Anterior cingulate cortex (tissue), 58 donors: ENCODE data around the gene CCDC8.
"Not testable (repeated sequence)": the region's sequence is repeated elsewhere in the genome, so short reads cannot be mapped to it uniquely, and the experiment has no call there.

Experiments
- DNase-seq, 58 donors: peaks; one replicate each; lab custom pipeline; 2025; lab: John Stamatoyannopoulos, UW

Gene CCDC8

GRCh38 chr19:46406976-46407375, 6.4 kb downstream of the CCDC8 start:
- DNase-seq = no peak

GRCh38 chr19:46404753-46405468, 8.5 kb downstream of the CCDC8 start:
- DNase-seq = no peak

- DNase-seq = peak in 8 of 58 donors; percentile 14 to 45 (median 28)
These were observed 9.2 kb downstream of the CCDC8 start for GRCh38 chr19:46404055-46404752.

- DNase-seq = no peak
These were observed 10.6 kb downstream of the CCDC8 start for GRCh38 chr19:46402725-46403124.

- DNase-seq = not testable (repeated sequence)
These were observed 15.4 kb downstream of the CCDC8 start for GRCh38 chr19:46397801-46398479.

- no peak for DNase-seq
These were observed 19.0 kb downstream of the CCDC8 start for GRCh38 chr19:46394402-46394797.

GRCh38 chr19:46393456-46394401, 19.6 kb downstream of the CCDC8 start:
- no peak for DNase-seq

GRCh38 chr19:46392837-46393236, 20.5 kb downstream of the CCDC8 start:
- peak in 1 of 58 donors; percentile 20 for DNase-seq

GRCh38 chr19:46392252-46392801, 21.0 kb downstream of the CCDC8 start:
- DNase-seq = peak in 8 of 58 donors; percentile 13 to 51 (median 22)

GRCh38 chr19:46391296-46392251, 21.8 kb downstream of the CCDC8 start:
- DNase-seq = no peak

GRCh38 chr19:46390866-46391265, 22.5 kb downstream of the CCDC8 start:
- no peak for DNase-seq

GRCh38 chr19:46390121-46390858, 23.1 kb downstream of the CCDC8 start:
- no peak for DNase-seq

GRCh38 chr19:46388311-46389095, 24.9 kb downstream of the CCDC8 start:
- DNase-seq = no peak

- no peak for DNase-seq
These were observed 25.6 kb downstream of the CCDC8 start for GRCh38 chr19:46387713-46388130.

- no peak for DNase-seq
These were observed 26.2 kb downstream of the CCDC8 start for GRCh38 chr19:46386996-46387712.

GRCh38 chr19:46386151-46386550, 27.2 kb downstream of the CCDC8 start:
- no peak for DNase-seq

- DNase-seq = no peak
These were observed 27.7 kb downstream of the CCDC8 start for GRCh38 chr19:46385636-46386035.
